Activated T-cell treated with anti-CD3 and anti-CD28 coated beads for 4 hours (primary cell): ENCODE results near the gene SMYD3.
"Not testable (repeated sequence)": the region's sequence is repeated elsewhere in the genome, so short reads cannot be mapped to it uniquely, and the experiment has no call there.

Experiments
- DNase-seq: peaks from one replicate; pipeline ENCODE4 v3.0.0-alpha.2; 2020

Gene SMYD3

GRCh38 chr1:245972476-245972875 lies 534.6 kb downstream of the SMYD3 start:
- DNase-seq: no peak

- no peak for DNase-seq
Observed at GRCh38 chr1:245971711-245972085, 535.4 kb downstream of the SMYD3 start.

- DNase-seq: not testable (repeated sequence)
Observed at GRCh38 chr1:245971076-245971710, 535.9 kb downstream of the SMYD3 start.

GRCh38 chr1:245969283-245969682 lies 537.8 kb downstream of the SMYD3 start:
- no peak for DNase-seq

GRCh38 chr1:245968775-245969174 lies 538.3 kb downstream of the SMYD3 start:
- DNase-seq: no peak

DNA sequence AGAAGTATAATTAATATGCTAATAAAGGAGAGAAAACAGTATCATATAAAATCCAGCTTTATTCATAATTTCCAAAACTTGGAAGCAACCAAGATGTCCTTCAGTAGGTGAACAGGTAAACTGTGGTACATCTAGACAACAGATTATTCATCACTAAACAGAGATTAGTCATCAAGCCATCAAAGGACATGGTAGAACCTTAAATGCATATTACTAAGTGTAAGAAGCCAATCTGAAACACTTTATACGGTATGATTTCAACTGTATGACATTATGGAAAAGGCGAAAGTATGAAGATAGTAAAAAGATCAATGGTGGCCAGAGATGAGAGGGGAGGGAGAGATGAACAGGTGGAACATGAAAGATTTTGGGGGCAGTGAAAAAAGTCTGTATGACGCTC lies 541.7 kb downstream of the SMYD3 start:
- no peak for DNase-seq

DNA sequence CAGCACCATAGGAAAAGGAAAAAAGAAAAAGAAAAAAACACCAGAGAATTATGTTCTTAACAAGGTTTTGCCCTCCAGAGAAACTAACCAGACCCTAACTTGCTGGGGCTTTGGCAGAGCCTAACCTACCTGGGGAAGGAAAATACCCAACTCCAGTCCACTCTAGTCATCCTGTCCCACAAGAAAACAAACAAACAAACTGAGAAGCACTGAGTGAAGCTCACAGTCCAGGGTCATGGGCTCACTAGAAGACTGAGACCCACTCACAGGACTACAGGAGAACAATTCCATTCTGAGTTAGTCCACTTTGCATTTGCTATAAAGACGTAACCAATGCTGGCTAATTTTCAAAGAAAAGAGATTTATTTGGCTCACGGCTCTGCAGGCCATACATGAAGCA lies 543.4 kb downstream of the SMYD3 start:
- DNase-seq: no peak

- DNase-seq: no peak
Observed at GRCh38 chr1:245962453-245962852, 544.6 kb downstream of the SMYD3 start.

DNA sequence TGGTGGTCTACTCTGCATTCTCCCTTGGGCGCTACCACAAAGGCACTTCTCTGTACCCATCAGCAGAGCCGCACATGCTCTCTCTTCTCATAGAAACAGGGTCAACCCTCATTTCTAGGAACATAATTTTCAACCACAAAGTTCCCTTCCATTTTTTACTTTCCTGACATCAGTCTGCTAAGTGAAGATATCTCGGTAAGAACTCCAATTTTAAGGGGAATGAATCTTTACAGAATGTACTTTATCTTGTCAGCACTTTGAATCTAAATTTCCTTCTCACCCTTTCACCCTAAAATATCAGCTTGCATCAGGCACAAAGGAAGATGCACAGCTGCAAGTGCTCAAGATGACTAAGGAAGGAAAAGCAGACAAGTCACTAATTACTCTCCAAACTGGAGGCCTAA lies 545.9 kb downstream of the SMYD3 start:
- DNase-seq: no peak

DNA sequence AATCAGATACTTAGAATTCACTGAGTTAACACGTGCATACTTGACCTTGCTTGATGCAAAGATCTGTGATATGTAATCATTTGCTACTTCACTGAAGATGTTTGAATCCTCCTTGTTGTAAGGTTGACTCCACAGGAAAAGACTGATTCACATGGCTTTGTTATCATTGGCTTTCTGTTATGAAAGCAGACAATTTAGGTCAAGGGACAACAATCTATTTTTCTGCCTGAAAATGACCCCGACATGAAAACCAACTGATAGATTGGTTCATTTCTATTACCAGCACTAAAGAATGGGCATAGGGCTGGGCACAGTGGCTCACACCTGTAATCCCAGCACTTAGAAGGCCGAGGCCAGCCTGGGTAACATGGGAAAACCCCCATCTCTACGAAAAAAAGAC lies 546.9 kb downstream of the SMYD3 start:
- DNase-seq: no peak

DNA sequence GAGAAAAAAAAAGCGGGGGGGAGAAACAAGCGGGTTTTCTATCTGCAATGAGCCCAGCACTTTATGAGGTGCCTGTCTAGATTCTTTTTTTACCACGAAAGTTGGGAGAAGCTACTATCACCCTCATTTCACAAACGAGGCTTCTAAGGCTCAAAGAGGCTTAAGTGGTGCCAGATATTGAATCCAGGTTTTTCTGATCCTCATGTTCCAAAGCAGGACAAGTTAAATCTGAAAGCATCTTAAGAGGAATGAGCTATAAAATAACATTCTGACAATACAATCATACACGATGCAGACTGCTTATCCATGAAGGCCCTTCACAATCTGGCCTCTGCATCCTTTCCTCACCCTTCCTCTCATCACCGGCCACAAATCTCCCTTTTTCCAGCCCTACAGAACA lies 549.1 kb downstream of the SMYD3 start:
- no peak for DNase-seq

DNA sequence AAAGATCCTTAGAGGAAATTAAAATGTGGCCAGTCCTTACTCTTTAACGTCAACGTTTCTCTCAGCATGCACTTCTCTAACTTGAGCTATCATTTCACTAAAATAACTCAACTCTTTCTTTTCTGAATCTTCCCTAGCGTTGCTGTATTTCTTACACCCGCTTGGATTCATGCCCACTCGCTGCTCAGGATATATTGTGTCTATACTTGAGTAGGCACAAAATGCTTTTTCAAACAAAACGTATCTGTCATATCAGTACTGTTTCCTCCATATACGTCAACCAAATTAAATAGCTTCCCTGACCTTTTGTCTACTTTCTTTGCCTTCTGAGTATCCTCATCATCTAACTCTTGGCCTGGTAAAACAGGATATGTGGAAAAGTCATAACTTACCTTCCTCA lies 549.7 kb downstream of the SMYD3 start:
- DNase-seq: no peak

- DNase-seq: peak; percentile 21
Observed at GRCh38 chr1:245956225-245956624, 550.9 kb downstream of the SMYD3 start.

- DNase-seq: no peak
Observed at GRCh38 chr1:245953876-245954660, 553.0 kb downstream of the SMYD3 start.

DNA sequence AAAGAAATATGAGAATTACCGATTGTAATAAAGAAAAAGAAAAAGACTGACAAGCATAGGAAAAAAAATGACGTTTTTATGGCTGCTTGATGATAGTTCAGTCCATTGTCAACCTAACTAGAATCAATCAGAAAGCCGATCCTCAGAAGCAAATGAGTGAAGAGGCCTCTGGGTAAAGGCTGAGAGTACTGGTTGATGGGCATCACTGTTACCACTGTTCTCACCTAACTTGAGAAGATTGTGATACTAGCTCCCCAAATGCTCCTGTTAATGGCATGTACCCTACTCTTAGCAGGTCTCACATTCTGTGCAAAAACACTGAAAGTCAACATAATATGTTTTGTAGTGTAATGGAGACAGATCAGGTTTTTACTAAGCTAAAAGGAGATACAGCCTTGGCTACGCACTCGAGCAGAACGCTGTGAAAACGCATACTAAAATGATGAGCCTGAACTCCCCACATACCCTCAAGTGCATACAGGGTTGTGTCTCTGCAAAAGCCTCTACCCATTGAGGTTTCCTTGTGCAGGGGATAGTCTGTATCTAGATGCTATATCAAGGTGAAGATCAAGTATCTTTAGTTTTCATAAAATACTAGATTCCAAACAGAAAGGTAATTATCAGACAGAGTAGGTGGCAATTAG lies 554.6 kb downstream of the SMYD3 start:
- no peak for DNase-seq

DNA sequence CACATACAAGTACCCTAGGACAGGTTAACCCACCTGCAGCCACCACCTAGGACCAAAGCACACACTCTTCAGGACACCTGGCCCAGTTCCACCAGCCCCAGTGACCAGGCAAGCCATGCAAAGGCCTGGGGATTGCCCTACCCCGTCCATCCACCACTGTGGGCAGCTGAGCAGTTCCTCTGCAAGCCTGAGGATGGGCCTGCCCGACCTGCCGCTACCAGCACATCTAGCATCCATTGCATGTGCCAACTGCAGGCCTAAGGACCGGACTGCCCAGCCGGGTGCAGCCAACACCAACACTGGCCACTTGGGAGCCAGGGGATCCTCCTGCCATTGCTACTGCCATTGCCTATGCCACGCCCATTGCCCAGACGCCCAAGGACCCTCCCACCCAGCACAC lies 558.3 kb downstream of the SMYD3 start:
- DNase-seq: no peak

- DNase-seq: no peak
Observed at GRCh38 chr1:245946905-245947304, 560.2 kb downstream of the SMYD3 start.

GRCh38 chr1:245945136-245945535 lies 561.9 kb downstream of the SMYD3 start:
- not testable (repeated sequence) for DNase-seq

GRCh38 chr1:245942856-245943255 lies 564.2 kb downstream of the SMYD3 start:
- DNase-seq: no peak

- not testable (repeated sequence) for DNase-seq
Observed at GRCh38 chr1:245941771-245942170, 565.3 kb downstream of the SMYD3 start.

- no peak for DNase-seq
Observed at GRCh38 chr1:245939756-245940345, 567.2 kb downstream of the SMYD3 start.

DNA sequence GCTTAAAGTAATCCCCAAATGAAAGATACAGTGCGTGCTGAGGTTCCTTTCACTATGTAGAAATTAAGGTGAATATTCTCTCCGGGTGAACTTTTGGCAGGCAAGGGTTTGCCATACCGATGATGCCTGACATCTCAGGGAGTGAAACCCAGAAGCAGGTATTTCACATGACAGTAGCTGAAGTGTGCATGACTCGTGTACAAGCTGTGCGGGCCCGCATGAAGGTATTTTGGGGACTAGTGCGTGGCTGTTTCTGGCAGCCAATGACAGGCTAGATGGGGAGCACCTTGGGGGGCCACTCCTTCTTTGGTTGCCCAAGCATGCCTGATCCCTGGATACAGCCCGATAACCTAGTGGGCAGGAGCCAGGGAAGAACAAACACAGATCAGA lies 569.0 kb downstream of the SMYD3 start:
- DNase-seq: no peak

DNA sequence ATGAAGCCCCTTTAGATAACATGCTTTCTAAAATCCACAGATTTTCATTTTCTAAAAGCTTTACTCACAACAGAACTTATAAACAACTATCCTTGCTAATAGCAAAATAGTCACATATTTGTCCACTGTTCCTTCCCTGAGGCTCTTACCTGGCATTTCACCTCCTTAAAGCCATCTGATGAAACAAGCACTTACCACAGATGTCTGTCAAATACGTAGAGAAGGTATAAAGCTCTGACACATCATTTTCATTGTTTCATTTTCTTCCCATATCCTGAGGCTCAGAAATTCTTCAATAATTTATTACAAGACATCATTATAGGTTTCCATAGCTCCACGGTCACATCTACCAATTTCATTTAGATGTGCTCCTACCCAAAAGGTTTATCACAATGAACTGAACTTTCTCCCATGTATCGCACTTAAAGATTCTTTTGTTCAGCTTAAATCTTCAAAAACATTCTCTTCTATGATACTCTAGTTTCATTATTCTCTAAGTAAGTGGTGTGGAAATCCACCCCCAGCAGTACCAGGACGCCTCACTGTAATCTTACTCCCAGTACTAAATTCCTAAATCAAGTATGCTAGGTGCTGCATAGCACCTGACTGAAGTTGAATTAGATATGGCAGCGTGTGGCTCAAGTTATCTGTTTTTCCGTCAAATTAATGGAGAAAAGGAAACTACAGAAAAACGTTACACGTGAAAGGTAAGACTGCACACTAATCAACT lies 569.6 kb downstream of the SMYD3 start:
- no peak for DNase-seq
